Astrocyte (in vitro differentiated cells and primary cell): Measurements from ENCODE around the gene C2CD2. TPM values are rescaled to one million over a fixed set of nuclear protein-coding genes. Genes with fewer than 3 reads are reported as not detected.
"Not testable (repeated sequence)": the region's sequence is repeated elsewhere in the genome, so short reads cannot be mapped to it uniquely, and the experiment has no call there.

ENCODE experiments used
- DNase-seq: peaks from one replicate; pipeline ENCODE4 v3.0.0-alpha.2; 2010; ENCODE audit warnings: low read depth
- FAIRE-seq: peaks from 2 replicates; lab custom pipeline; 2011; peaks lifted over from hg19 to GRCh38; lab: Jason Lieb, UNC
- H2AFZ ChIP-seq: 2 replicates; pipeline ENCODE4 v1.6.0; 2012; ENCODE audit warnings: low read depth, low read length, inconsistent platforms
- H3K27ac ChIP-seq: 2 replicates; pipeline ENCODE4 v1.5.1; 2011; ENCODE audit warnings: low read depth, low read length, inconsistent platforms
- H3K27me3 ChIP-seq: 2 replicates; pipeline ENCODE4 v1.6.0; 2011; ENCODE audit warnings: low read length, inconsistent platforms; ENCODE audit not compliant: insufficient read depth
- H3K36me3 ChIP-seq: 2 replicates; pipeline ENCODE4 v1.5.1; 2011; ENCODE audit warnings: low read length, inconsistent platforms; ENCODE audit not compliant: insufficient read depth
- H3K4me1 ChIP-seq: 2 replicates; pipeline ENCODE4 v1.5.1; 2011; ENCODE audit warnings: low read length, inconsistent platforms; ENCODE audit not compliant: insufficient read depth
- H3K4me2 ChIP-seq: 2 replicates; pipeline ENCODE4 v1.6.0; 2012; ENCODE audit warnings: low read length, inconsistent platforms
- H3K4me3 ChIP-seq: 2 replicates; pipeline ENCODE4 v1.5.1; 2011; ENCODE audit warnings: low read depth, mild to moderate bottlenecking, low read length, inconsistent platforms; ENCODE audit not compliant: insufficient read depth
- H3K79me2 ChIP-seq: 2 replicates; pipeline ENCODE4 v1.6.0; 2012; ENCODE audit warnings: mild to moderate bottlenecking, low read length, inconsistent platforms; ENCODE audit not compliant: insufficient read depth
- H3K9ac ChIP-seq: 2 replicates; pipeline ENCODE4 v1.6.0; 2012; ENCODE audit warnings: mild to moderate bottlenecking, low read length, inconsistent platforms
- H3K9me3 ChIP-seq: 2 replicates; pipeline ENCODE4 v1.5.1; 2012; ENCODE audit warnings: low read depth, mild to moderate bottlenecking, low read length, inconsistent platforms; ENCODE audit not compliant: insufficient read depth
- H4K20me1 ChIP-seq: 2 replicates; pipeline ENCODE4 v1.6.0; 2012; ENCODE audit warnings: low read length, inconsistent platforms; ENCODE audit not compliant: insufficient read depth
- H3K27ac Mint-ChIP-seq: one replicate; pipeline ENCODE4 v1.8.0; 2021; ENCODE audit warnings: mild to moderate bottlenecking, mixed read lengths; ENCODE audit not compliant: unreplicated experiment
- H3K27me3 Mint-ChIP-seq: one replicate; pipeline ENCODE4 v1.8.0; 2021; ENCODE audit warnings: low read depth, mixed read lengths; ENCODE audit not compliant: unreplicated experiment
- H3K36me3 Mint-ChIP-seq: one replicate; pipeline ENCODE4 v1.8.0; 2021; ENCODE audit warnings: low read depth, mixed read lengths; ENCODE audit not compliant: unreplicated experiment
- H3K4me1 Mint-ChIP-seq: one replicate; pipeline ENCODE4 v1.8.0; 2021; ENCODE audit warnings: low read depth, mixed read lengths; ENCODE audit not compliant: unreplicated experiment
- H3K4me3 Mint-ChIP-seq: one replicate; pipeline ENCODE4 v1.8.0; 2021; ENCODE audit warnings: mild to moderate bottlenecking, moderate library complexity, mixed read lengths; ENCODE audit not compliant: unreplicated experiment
- H3K9me3 Mint-ChIP-seq: one replicate; pipeline ENCODE4 v1.8.0; 2021; ENCODE audit warnings: mild to moderate bottlenecking, mixed read lengths; ENCODE audit not compliant: unreplicated experiment
- CTCF ChIP-seq: IDR thresholded peaks from 2 replicates; pipeline ENCODE4 v1.5.1; 2011; ENCODE audit warnings: low read depth, mild to moderate bottlenecking, inconsistent platforms, low read length, moderate library complexity; ENCODE audit not compliant: insufficient read depth
- EZH2 ChIP-seq: IDR thresholded peaks from 2 replicates; pipeline ENCODE4 v1.6.1; 2012; ENCODE audit warnings: mild to moderate bottlenecking, low read length, inconsistent platforms; ENCODE audit not compliant: insufficient read depth
- total RNA-seq: library from RNA; stranded (reverse); gene quantifications from 2 replicates; pipeline ENCODE4 v1.2.1, GENCODE V29; 2021

Gene C2CD2
- total RNA-seq, 1 donor from 2014 or later: 8.3 TPM

- Histone ChIP-seq H4K20me1 (peaks cover 41% of the 10 kb centered on the region), H3K36me3 (no peaks in the 10 kb centered on the region), H2AFZ (peak overlapping the region; percentile 57), H3K27ac (no peak overlapping the region), H3K79me2 (peaks cover 47% of the 10 kb centered on the region), H3K27me3 (no peaks in the 10 kb centered on the region), H3K4me1 (peaks cover 35% of the 10 kb centered on the region), H3K9ac (peak overlapping the region; percentile 77), H3K4me2 (peak overlapping the region; percentile 85), H3K9me3 (no peaks in the 10 kb centered on the region), H3K4me3 (peak overlapping the region; percentile 58)
- no peak for FAIRE-seq
- Mint-ChIP-seq H3K27me3 (peaks cover 14% of the 10 kb centered on the region), H3K4me3 (peak overlapping the region; percentile 82), H3K36me3 (peaks cover 5% of the 10 kb centered on the region), H3K9me3 (peaks cover 3% of the 10 kb centered on the region), H3K27ac (peak overlapping the region; percentile 66), H3K4me1 (peaks cover 19% of the 10 kb centered on the region)
- no peak for DNase-seq
- TF ChIP-seq EZH2: no peak
- TF ChIP-seq CTCF: no peak
Measured at GRCh38 chr21:41952568-41953248, 1.1 kb downstream of the C2CD2 start.

GRCh38 chr21:41951876-41952567 lies 1.8 kb downstream of the C2CD2 start:
- peaks cover 12% of the 10 kb centered on the region for H3K4me1 Mint-ChIP-seq
- peaks cover 5% of the 10 kb centered on the region for H3K36me3 Mint-ChIP-seq
- peaks cover 3% of the 10 kb centered on the region for H3K9me3 Mint-ChIP-seq
- no peaks in the 10 kb centered on the region for H3K36me3 ChIP-seq
- peaks cover 43% of the 10 kb centered on the region for H4K20me1 ChIP-seq
- H2AFZ ChIP-seq: no peak overlapping the region
- peaks cover 14% of the 10 kb centered on the region for H3K27me3 Mint-ChIP-seq
- DNase-seq (no peak), FAIRE-seq (no peak)
- H3K4me2 ChIP-seq: peak overlapping the region; percentile 85
- peak overlapping the region; percentile 58 for H3K4me3 ChIP-seq
- peaks cover 31% of the 10 kb centered on the region for H3K4me1 ChIP-seq
- no peak overlapping the region for H3K9ac ChIP-seq
- peaks cover 49% of the 10 kb centered on the region for H3K79me2 ChIP-seq
- H3K27ac ChIP-seq: no peak overlapping the region
- no peaks in the 10 kb centered on the region for H3K27me3 ChIP-seq
- H3K9me3 ChIP-seq: no peaks in the 10 kb centered on the region
- H3K4me3 Mint-ChIP-seq: peak overlapping the region; percentile 82
- no peak overlapping the region for H3K27ac Mint-ChIP-seq
- no peak for TF ChIP-seq EZH2
- TF ChIP-seq CTCF: no peak

GRCh38 chr21:41950941-41951351 lies 2.9 kb downstream of the C2CD2 start:
- no peak for DNase-seq
- H3K9me3 Mint-ChIP-seq: peaks cover 3% of the 10 kb centered on the region
- no peaks in the 10 kb centered on the region for H3K9me3 ChIP-seq
- no peak for FAIRE-seq
- TF ChIP-seq CTCF (no peak), EZH2 (no peak)
- no peak overlapping the region for H3K27ac Mint-ChIP-seq
- no peaks in the 10 kb centered on the region for H3K36me3 ChIP-seq
- H2AFZ ChIP-seq: no peak overlapping the region
- H3K4me3 ChIP-seq: no peak overlapping the region
- H3K4me1 Mint-ChIP-seq: peaks cover 8% of the 10 kb centered on the region
- no peaks in the 10 kb centered on the region for H3K27me3 ChIP-seq
- H4K20me1 ChIP-seq: peaks cover 47% of the 10 kb centered on the region
- H3K4me3 Mint-ChIP-seq: peak overlapping the region; percentile 67
- peaks cover 14% of the 10 kb centered on the region for H3K27me3 Mint-ChIP-seq
- peaks cover 56% of the 10 kb centered on the region for H3K79me2 ChIP-seq
- H3K9ac ChIP-seq: no peak overlapping the region
- H3K27ac ChIP-seq: no peak overlapping the region
- H3K36me3 Mint-ChIP-seq: peaks cover 5% of the 10 kb centered on the region
- peaks cover 27% of the 10 kb centered on the region for H3K4me1 ChIP-seq
- H3K4me2 ChIP-seq: no peak overlapping the region

GRCh38 chr21:41949631-41950030 lies 4.2 kb downstream of the C2CD2 start:
- Histone ChIP-seq H4K20me1 (peaks cover 49% of the 10 kb centered on the region), H3K4me1 (peaks cover 27% of the 10 kb centered on the region), H3K79me2 (peaks cover 62% of the 10 kb centered on the region)
- not testable (repeated sequence) for H3K4me3 ChIP-seq, H3K9me3 ChIP-seq, DNase-seq, H3K27ac Mint-ChIP-seq, H3K36me3 Mint-ChIP-seq, H3K4me1 Mint-ChIP-seq, H3K9me3 Mint-ChIP-seq, H3K27ac ChIP-seq, FAIRE-seq, H2AFZ ChIP-seq, H3K4me3 Mint-ChIP-seq, H3K36me3 ChIP-seq, H3K4me2 ChIP-seq, H3K27me3 ChIP-seq, H3K9ac ChIP-seq
- H3K27me3 Mint-ChIP-seq: peaks cover 14% of the 10 kb centered on the region
